ENCODE results near the gene DNAH17. TPM values are rescaled to one million over a fixed set of nuclear protein-coding genes. Genes with fewer than 3 reads are reported as not detected.

DNAH17 gene
- total and polyA plus RNA-seq, 2 donors (not counting 3 experiments of a cell fraction or from before 2014, with no cell fraction given), result not detected

DNA sequence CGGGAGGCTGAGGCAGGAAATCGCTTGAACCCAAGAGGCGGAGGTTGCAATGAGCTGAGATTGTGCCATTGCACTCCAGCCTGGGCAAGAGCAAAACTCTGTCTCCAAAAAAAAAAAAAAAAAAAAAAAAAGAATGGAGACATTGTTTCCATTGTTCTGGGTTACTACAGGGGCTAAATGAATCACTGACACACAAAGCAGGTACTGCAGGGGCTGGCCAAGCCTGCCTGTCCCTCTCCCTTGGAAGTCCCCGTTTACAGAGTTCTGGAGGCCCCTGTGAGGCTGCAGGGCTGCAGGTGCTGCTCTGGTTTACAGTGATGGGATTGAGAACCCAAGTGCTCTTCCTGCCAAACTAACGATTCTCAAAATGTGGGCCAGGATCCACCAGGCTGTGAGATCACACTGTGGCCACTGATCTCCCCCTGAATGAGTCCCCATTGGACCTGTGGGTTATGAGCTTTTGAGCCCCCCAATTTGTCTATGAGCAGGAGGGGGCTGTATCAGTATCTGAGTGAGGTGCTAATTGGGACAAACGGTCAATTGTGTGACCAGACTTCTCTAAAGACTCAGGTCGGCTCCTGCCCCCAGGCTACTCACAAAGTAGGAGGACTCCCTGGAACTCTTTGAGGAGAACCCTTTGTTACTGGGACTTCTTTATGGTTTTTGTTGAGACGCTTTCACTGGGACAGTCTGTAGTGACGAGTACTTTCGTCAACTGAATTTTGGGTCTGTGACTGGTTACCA lies 39.0 kb downstream of the DNAH17 start:
- TF ChIP-seq MYC (IDR thresholded peaks at IDR 0.05; ENCODE audit: low read depth, low read length) (no peak), FOS (IDR thresholded peaks at IDR 0.05; ENCODE audit: borderline replicate concordance, insufficient read depth, low read length) (no peak), EZH2 (IDR thresholded peaks at IDR 0.05; ENCODE audit: borderline replicate concordance, low read depth, low read length, severe bottlenecking) (no peak), GATA2 (IDR thresholded peaks at IDR 0.05; ENCODE audit: insufficient read depth, insufficient read length, low read depth, low read length) (no peak), MAX (IDR thresholded peaks at IDR 0.05; ENCODE audit: insufficient read depth, insufficient read length) (no peak), POLR2AphosphoS5 (IDR thresholded peaks at IDR 0.05; ENCODE audit: insufficient read depth, low read depth, low read length) (no peak), JUN (IDR thresholded peaks at IDR 0.05; ENCODE audit: borderline replicate concordance, insufficient read depth, insufficient read length, low read depth) (no peak), POLR2A (IDR thresholded peaks at IDR 0.05; ENCODE audit: low read depth, low read length) (no peak)
- TF ChIP-seq, protein P1, sequence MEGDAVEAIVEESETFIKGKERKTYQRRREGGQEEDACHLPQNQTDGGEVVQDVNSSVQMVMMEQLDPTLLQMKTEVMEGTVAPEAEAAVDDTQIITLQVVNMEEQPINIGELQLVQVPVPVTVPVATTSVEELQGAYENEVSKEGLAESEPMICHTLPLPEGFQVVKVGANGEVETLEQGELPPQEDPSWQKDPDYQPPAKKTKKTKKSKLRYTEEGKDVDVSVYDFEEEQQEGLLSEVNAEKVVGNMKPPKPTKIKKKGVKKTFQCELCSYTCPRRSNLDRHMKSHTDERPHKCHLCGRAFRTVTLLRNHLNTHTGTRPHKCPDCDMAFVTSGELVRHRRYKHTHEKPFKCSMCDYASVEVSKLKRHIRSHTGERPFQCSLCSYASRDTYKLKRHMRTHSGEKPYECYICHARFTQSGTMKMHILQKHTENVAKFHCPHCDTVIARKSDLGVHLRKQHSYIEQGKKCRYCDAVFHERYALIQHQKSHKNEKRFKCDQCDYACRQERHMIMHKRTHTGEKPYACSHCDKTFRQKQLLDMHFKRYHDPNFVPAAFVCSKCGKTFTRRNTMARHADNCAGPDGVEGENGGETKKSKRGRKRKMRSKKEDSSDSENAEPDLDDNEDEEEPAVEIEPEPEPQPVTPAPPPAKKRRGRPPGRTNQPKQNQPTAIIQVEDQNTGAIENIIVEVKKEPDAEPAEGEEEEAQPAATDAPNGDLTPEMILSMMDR (IDR thresholded peaks at IDR 0.05; ENCODE audit: extremely low read depth in 1 of 2, insufficient read depth in 1 of 2, low read depth in 1 of 2, low read length in 2 of 2), result no peak
- intact Hi-C loops (cut with micrococcal nuclease), result no loop called here
- no peaks in the 10 kb centered on the region for H3K36me3 ChIP-seq (ENCODE audit: control insufficient read depth in 2 of 2, extremely low read depth in 1 of 2, insufficient read depth in 2 of 2, low read length in 2 of 2)
- no peak for DNase-seq (ENCODE audit: low read depth, low spot score)
- dilution Hi-C loops (cut with MboI; ENCODE audit: extremely low pct_ligation_motif_present, low sequenced_read_pairs), result no loop called here
- peaks cover 0 to 1% of the 10 kb centered on the region in 2 experiments for H3K27me3 ChIP-seq (ENCODE audit: control insufficient read depth in 2 of 2, insufficient read depth in 2 of 2, low read length in 2 of 2)
- no TSS peak for BruUV-seq (replicated peaks)
- H3K27ac ChIP-seq (ENCODE audit: insufficient read depth, low read depth, low read length), result no peak overlapping the region
- H3K9me3 ChIP-seq (replicated peaks; ENCODE audit: control insufficient read depth, insufficient read depth, low read length), result no peaks in the 10 kb centered on the region
- ChIA-PET CTCF (interaction anchor here (0.6 kb wide), 1 partner anchor 151 kb away, joined by 3 read pairs; no protein-coding TSS in a partner anchor), POLR2A (no interaction called here)
- no peaks in the 10 kb centered on the region for H3K4me1 ChIP-seq (ENCODE audit: control insufficient read depth, extremely low read depth, insufficient read depth, low read length)
- no peaks in the 10 kb centered on the region for H3K9me1 ChIP-seq (replicated peaks; ENCODE audit: control insufficient read depth, extremely low read depth, insufficient read depth, low read length)
- no peaks in the 10 kb centered on the region for H3K79me2 ChIP-seq (ENCODE audit: control insufficient read depth, insufficient read depth, low read length)
- H3K4me3 ChIP-seq (replicated peaks in 1 of 3; ENCODE audit: insufficient read depth in 1 of 3, low read depth in 1 of 3, low read length in 3 of 3), result no peak overlapping the region
- no peak overlapping the region for H3K9ac ChIP-seq (replicated peaks; ENCODE audit: extremely low read depth, insufficient read depth, low read length)
- no peaks in the 10 kb centered on the region for H4K20me1 ChIP-seq (replicated peaks; ENCODE audit: control insufficient read depth, extremely low read depth, insufficient read depth, low read length)
- H3K4me2 ChIP-seq (ENCODE audit: insufficient read depth, low read length), result no peak overlapping the region
- no peak overlapping the region for H2AFZ ChIP-seq (ENCODE audit: low read depth, low read length)
- FAIRE-seq, result no peak

All from endothelial cell of umbilical vein (primary cell).